NCI-H748 (cell line): Measurements from ENCODE around the gene AGTRAP.

Source experiments
- DNase-seq: peaks from one replicate; lab custom pipeline; 2025; ENCODE audit not compliant: unreplicated experiment; lab: John Stamatoyannopoulos, UW

Gene AGTRAP

DNA sequence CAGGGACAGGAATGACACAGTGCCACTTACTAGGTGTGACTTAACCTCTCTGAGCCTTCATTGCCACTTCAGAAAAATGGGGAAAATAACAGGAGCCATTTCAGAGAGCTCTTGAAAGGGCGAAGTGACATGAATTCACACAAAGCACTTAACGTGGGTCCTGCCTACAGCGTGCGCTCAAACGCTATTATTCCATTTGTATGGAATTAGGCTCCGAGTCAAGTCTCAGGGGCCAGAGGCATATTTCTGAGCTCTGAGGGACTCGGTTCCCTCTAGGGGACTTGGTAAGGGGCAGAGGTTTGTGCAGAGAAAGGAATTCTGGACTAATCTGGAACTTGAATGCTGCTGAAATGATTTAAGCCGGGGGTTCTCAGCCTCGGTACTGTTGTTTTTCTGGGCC lies 30.3 kb upstream of the AGTRAP start:
- DNase-seq, result no peak

DNA sequence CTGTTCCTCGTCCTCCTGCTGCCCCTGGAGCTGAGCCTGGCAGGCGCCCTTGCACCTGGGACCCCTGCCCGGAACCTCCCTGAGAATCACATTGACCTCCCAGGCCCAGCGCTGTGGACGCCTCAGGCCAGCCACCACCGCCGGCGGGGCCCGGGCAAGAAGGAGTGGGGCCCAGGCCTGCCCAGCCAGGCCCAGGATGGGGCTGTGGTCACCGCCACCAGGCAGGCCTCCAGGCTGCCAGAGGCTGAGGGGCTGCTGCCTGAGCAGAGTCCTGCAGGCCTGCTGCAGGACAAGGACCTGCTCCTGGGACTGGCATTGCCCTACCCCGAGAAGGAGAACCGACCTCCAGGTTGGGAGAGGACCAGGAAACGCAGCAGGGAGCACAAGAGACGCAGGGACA lies 29.6 kb upstream of the AGTRAP start:
- DNase-seq, result no peak

DNA sequence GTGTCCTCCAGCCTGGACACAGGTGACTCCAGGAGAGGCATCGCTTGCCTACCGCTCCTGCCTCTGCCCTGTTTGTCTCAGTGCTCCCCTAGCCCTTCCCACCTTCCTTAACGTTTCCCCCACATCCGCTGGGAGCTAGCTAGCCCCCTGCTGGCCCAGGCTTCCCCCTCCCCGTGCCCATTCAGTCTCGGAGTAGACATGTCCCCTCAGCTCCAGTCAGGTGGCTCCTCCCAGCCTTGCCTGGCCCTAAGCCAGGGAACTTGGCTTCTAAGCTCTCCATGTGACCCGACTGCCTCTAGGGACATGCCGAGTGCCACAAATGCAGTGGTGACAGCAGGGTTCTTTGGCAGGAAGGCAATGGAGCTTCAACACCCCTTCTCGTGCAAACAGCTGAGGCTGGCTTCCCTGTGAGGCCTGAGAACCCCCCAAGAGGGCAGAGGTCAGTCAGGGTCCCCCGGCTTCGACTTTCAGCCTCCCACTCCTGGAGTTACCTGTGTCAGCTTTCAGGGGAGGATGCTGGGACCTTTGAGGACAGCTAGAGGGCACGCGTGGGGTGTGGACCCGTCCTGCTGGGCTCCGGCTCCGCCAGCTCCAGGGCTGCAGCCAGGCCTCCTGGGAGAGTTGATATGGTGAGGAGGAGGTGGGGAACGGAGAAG lies 28.2 kb upstream of the AGTRAP start:
- DNase-seq, result peak; percentile 21

DNA sequence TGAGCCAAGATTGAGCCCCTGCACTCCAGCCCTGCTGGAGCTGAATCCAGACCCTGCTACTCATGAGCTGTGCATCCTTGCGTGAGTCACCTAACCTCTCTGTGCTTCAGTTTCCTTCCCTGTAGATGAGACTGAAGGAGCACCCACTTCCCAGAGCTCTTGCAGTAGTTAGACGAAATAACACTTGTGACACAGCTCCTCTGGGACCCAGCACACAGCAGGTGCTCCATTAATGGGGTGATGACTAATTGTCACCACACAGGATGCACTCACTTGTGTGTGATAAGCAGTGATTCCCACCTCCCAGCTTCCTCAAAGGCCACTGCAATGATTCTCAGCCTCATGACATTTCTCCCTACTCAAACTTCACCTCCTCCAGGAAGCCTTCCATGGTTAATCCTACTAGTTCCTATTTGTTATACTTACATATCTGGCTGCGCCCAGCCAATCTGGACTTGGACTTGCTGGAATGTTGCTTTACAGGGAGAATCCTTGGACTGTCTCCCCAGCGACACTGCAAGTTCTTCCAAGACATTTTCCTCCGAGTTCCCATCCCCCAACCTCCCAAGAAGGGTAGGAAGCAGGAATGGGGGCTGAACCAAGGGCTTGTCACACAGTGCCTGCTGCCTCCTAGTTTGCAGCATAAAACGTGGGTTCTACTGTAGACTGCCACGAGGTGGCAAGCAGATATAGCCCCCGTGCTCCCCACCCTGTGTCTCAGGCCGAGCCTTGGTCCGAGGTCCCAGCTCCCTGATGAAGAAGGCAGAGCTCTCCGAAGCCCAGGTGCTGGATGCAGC lies 27.2 kb upstream of the AGTRAP start:
- DNase-seq, result no peak

DNA sequence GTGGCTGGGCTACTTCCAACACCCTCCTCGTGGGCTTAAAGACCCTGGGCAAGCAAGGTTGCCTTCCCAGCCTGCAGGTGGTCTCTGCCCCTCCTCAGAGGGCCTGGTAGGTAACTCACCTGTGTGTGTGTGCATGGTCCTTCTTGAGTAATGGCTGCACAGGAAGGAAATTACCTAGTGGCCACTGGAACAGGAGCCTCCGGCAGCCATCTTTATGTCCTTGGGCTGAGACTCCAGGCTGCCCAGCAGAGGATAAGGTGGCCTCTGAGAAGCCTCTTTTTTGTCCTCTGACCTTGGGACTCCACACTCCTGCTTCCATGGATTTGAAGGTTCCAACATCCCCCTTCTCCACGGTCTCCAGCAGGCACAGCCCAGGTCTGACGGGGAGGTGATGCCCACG lies 24.4 kb upstream of the AGTRAP start:
- DNase-seq, result no peak

DNA sequence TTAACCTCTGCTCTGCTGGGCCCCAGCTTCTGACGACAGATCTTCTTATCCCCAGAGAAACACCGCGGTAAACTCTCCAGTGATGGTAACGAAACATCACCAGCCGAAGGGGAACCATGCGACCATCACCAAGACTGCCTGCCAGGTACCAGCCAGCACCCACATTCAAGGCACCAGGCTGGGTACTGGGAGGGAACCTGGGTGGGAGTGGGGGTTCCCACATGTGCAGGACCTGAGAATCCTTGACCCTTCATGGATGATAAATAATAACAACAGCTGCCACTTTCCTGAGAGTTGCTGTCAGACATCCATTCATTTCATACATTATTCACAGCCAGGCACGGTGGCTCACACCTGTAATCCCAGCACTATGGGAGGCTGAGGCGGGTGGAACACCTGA lies 23.7 kb upstream of the AGTRAP start:
- no peak for DNase-seq

DNA sequence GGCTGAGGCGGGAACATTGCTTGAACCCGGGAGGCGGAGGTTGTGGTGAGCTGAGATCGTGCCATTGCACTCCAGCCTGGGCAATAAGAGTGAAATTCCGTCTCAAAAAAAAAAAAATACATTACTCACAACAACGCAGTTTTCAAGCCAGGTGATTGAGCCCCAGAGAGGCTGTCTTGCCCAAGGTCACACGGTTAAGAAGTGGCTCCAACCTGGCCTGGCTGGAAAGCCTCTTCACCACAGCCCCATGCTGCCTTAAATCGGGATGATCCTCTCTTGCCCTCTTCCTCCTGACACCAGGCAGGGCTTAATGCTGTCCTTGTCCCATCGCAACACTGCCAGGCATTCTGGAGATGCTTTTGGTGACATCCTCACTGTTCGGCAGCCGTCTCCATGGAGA lies 22.8 kb upstream of the AGTRAP start:
- no peak for DNase-seq

DNA sequence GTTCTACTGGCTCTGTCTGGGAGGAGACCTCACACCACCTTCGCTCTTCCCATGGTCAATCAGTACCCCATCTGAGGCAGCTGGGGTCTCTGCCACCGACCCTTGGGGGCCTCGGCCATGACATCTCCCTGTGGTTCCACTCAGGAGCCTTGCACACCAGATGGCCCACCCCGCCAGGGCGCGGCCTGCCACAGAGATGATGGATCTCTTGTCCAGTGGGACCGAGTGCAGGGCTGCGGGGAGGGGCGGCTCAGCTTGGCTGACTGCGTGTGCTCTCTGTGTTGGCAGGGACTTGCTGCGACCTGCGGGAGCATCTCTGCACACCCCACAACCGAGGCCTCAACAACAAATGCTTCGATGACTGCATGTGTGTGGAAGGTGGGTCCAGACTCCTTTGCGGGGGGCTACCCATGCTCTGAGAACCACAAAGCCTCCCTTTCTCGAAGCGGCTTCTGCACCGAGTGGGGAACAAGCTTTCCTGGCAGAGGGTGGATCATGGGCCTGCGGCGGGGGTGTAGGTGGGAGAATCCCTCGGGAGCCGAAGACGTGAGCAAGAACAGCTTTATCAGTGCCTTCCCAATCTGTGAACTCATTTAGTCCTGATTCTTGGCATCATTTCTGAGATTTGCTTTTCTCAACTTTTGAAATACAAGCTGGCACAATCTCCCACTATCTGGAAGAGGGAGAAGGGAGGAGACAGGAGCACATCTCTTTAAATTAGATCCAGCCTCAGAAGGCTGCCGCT lies 20.9 kb upstream of the AGTRAP start:
- no peak for DNase-seq

DNA sequence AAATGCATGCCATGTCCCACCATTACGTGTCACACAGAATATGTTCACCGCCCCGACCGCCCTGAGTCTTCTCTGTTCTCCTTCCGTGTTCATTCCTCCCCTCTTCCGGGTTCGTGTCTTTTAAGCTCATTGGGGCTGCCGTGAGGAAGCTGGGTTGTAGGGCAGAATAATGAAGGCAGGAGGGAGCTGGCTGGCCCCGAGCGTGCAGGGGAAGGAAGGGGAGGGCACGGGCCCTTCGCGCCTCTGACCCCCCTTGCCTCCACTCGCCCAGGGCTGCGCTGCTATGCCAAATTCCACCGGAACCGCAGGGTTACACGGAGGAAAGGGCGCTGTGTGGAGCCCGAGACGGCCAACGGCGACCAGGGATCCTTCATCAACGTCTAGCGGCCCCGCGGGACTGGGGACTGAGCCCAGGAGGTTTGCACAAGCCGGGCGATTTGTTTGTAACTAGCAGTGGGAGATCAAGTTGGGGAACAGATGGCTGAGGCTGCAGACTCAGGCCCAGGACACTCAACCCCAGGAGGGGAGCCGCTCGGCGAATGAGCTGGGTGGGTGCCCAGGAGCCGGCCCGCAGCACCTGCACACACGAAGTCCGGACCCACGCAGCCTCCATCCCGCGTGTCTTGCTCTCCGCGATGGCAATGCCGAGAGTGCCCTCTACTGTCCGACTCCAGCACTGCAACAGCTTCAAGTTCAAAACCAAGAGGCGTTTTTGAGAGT lies 16.5 kb upstream of the AGTRAP start:
- peak; percentile 53 for DNase-seq

DNA sequence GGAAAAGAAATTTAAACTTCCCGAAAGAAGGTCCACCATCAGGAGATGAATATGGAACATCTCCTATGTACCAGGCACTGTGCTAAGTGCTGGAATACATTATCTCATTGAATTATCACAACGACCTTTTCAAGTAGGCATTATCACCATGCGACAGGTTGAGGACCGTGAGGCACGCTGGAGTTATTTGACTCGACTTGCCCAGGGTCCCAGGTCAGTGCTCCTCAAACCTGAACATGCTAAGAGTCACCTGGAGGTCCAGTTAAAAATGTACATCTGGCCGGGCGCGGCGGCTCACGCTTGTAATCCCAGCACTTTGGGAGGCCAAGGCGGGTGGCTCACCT lies 15.9 kb upstream of the AGTRAP start:
- DNase-seq, result no peak

DNA sequence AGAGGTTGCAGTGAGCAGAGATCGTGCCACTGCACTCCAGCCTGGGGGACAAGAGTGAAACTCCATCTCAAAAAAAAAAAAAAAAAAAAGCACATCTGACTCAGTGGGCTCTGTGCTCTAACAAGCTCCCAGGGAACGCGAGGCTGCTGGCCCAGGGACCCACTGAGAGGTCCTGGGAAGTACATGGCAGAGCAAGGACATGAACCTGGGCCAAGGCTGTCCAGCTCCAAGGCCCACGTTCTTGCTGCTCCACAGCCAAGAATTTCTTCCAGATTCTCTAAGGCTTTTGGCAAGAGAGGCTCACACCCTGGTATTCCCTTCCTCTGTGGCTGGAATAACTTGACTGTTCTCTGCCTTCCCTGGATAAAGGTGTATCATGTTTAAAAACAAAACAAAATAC lies 15.4 kb upstream of the AGTRAP start:
- DNase-seq, result no peak

DNA sequence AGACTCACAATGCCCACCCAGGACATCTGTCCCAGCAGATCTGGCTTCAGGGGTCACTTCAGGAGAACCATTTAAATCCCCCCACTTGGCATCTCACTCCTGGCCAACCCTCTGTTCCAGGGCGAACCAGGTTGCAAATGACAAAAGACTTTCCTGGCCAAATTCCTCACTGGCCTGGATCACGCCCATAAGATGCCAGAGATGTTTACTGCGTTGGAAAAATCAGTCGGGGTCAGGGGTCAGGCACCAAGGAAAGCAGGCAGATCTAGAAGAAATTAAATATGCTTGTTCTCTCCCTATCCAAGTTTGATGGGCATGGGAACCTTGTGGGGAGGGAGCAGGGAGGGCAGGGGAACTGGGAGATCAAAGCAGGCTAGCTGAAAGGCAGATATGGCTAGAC lies 14.6 kb upstream of the AGTRAP start:
- no peak for DNase-seq

DNA sequence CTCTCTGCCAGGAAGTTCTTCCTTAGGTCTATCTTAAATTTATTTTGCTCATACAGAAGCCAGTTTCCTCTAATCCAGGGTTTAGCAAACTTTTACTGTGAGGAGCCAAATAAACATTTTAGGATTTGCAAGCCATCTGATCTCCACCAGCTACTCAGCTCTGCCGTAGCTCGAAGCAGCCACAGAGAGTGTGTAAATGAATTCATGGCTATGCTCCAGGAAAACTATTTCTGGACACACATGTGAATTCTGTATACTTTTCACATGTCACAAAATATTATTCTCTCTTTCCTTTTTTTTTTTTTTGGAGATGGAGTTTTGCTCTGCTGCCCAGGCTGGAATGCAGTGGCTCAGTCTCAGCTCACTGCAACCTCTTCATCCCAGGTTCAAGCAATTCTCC lies 13.4 kb upstream of the AGTRAP start:
- DNase-seq, result no peak

DNA sequence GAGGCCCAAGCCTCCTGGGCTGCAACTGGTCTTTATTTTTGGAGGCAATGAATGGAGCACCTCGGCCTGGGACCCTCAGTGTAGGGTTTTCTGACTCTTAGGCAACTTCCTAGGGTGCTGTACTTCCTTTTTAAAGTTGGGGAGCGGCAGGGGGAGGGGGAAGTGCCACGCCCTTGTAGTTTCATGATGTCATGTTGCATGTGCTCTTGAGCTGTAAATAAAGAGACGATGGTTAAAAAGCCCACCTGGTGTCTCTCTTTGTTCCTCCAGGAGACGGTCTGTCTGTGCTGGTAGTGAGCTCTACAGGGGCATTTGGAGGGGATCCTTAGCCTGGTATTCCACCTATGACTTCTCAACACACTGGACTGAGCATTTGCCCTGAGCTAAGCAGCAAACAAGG lies 10.3 kb upstream of the AGTRAP start:
- DNase-seq, result peak; percentile 71

DNA sequence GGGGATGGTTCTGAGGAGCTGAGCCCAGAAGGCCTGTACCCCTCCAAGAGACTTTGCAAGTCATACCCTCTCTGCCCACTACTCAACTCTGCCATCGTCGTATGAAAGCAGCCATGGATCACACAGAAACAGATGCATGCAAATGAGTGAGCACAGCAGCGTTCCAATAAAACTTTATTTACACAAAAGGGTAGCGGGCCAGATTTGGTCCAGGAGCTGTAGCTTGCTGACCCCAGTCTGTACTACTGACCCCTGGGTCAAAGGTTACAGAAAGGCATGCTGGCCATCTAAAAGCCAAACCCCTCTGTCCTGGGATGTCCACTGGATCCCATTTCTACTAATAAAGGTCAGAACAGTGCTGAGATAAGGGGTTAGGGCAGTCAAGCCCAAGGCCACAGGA lies 8.8 kb upstream of the AGTRAP start:
- no peak for DNase-seq

DNA sequence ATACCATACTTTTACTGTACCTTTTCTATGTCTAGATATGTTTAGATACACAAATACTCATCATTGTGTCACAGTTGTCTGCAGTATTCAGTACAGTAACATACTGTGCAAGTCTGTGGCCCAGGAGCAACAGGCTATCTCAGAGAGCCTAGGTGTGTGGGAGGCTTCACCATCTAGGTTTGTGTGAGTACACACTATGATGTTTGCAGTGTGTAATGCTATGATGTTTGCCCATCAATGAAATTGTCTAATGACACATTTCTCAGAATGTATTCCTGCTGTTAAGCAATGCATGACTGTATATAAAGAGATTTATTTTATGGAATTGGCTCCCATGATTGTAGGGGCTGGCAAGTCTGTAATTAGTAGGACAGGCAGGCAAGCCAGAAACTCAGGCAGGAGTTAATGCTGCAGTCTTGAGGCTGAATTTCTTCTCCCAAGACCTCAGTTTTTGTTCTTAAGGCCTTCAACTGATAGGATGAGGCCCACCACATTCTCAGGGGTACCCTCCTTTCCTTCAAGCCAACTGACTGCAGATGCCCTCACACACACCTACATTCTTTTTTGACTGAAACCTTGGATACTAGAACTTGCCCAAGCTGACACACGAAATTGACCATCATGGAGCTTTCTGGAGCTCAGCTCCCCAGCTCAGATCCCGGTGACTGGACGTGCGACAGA lies 7.7 kb upstream of the AGTRAP start:
- DNase-seq, result no peak

DNA sequence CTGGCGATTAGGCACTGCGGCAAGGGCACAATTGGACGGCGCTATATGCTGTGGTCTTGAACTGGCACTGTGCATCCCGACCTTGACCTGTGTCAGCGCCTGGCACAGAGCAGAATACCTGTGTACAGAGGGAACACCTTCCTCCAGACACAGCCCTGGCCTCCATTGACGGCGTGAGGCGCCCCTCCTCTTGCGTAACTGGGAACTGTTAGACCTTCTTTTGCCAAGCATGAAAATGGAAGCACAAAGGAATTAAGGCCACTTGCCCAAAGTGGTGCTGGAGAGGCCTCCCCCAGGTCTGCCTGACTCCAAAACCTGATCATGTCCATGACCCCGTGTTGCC lies 6.8 kb upstream of the AGTRAP start:
- DNase-seq, result no peak

DNA sequence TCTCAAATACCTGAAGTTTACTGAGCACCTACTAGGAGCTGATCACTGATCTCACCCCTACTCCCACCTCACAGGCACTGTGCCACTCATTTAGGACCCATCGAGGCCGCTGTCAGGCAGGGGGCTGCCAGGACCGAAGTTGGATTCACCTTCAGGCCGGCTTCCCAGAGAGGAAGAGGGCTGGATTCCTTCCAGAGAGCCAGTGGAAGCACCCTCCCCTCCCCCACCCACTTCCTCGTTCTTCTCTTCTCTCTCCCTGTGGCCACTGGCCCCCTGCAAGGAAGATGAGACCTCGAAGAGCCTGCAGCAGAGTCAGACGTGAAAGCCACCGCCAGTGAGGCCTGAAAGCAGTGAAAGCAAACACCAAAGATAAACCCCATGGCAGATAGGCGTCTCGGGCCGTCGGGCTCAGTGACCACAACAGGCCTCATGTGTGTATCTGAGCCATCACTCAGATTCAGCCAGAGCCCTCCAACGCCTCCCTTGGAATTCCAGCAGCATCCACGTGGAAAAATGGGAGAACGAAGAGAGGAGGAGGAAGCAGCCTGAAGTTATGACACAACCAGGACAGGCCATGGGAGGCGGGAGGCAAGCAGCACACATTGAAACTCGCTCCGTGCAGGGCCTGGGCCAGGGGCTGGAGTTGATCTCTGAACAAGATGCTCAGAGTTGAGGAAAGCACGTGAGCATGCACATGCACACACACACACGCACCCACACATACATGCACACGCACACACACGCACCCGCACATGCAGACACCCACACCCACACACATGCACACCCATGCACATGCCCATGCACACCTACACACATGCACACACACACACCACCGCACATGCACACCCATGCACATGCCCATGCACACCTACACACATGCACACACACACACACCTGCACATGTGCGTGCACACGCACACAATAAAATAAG lies 6.2 kb upstream of the AGTRAP start:
- no peak for DNase-seq

DNA sequence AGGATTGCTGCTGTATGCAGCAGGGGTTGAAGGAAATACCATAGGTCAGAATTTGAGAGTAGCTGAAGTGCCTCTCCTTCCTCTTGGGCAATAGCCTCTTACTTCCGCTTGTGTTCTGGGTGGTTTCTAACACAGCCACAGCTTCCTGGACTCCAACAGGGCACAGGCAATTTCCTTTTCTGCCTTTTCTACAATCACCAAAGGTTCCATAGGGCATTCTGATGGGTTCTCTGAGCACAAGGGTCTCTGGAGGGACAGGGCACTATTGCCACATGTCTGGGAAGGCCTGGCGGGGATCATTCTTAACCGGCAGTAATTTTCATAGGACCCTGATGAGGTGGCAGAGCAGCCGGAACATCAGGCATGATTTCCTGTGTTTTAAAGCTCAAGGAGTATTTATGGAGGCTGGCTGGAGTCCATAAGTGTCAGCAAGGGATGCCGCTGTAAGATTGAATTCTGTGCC lies 5.5 kb upstream of the AGTRAP start:
- DNase-seq, result no peak

DNA sequence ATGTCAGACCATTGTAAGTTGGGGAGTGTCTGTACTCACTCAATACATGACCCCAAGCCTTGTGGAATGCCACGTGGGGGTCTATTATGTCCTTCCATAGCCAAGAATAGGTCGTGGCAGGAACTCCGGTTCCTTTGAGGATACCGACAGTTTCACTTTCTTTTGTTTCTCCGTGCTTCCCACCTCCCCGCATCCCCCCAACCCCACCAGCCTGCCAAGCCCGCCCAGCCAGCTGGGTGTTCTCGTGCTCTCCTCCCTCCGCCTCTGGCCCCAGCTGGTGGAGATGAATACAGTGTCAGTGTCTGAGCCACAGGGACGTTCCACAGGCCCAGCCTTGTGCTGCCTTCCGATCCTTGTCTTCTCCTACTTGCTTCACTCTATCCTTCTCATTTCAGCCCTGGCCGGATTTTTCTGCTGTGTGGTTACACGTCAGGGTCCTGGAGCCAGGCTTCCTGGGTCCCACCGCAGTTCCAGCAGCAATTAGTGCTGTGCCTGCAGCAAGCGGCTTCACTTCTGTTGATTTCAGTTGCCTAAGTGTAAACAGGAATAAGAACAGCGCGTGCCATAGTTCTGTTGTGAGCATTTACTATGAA lies 4.1 kb upstream of the AGTRAP start:
- no peak for DNase-seq
